Embryonic facial prominence (tissue), 1 donor: ENCODE results near the gene ZMYM2.

ENCODE experiments used
- DNase-seq: peaks from one replicate; pipeline ENCODE4 v3.0.0-alpha.2; 2016; ENCODE audit errors: extremely low spot score

The ZMYM2 gene

DNA sequence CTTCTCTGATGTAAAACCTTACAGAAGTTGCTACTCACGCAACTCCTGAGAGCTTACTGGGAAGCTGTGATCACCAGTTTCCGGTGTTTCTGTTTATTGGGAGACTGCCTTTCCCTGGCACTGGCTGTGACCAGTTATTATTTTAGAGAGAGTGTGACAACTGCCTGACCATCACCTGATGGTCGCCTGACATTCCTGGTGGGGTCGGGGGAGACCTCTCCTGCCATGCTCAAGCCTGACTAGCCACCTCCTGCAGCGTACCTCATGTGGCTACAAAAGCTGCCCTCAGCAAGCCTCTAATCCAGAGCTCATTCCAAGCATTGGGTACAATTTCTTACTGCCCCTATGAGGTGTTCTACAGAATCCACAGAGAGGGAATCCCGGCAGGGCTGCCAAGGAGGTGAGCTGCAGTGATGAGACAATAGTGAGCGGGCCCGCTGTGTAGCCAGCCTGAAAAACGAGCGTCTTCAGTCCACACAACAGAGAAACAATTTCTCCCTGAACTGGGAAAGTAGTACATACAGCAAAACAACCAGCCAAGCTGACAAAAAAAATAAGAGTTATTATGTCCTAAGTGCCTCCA, 173.6 kb downstream of the ZMYM2 start:
- no peak for DNase-seq

DNA sequence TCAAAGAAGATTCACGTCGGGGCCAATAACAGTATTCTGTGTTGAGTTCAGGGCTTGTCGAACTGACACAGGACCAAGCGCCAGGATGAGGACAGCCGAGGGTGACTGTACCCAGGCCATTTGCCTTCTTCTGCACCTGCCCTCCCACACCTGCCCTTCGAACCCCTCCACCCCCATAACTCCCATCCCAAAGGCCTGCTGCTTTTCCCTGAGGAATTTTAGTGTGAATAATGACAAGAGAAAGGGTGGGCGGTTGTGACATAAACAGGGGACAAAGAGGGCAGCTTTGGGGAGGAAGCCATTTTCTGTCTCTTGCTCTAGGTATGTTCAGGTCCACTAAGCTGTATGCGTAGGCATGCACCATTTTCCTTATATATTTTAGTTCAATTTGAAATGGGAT, 176.2 kb downstream of the ZMYM2 start:
- no peak for DNase-seq

DNA sequence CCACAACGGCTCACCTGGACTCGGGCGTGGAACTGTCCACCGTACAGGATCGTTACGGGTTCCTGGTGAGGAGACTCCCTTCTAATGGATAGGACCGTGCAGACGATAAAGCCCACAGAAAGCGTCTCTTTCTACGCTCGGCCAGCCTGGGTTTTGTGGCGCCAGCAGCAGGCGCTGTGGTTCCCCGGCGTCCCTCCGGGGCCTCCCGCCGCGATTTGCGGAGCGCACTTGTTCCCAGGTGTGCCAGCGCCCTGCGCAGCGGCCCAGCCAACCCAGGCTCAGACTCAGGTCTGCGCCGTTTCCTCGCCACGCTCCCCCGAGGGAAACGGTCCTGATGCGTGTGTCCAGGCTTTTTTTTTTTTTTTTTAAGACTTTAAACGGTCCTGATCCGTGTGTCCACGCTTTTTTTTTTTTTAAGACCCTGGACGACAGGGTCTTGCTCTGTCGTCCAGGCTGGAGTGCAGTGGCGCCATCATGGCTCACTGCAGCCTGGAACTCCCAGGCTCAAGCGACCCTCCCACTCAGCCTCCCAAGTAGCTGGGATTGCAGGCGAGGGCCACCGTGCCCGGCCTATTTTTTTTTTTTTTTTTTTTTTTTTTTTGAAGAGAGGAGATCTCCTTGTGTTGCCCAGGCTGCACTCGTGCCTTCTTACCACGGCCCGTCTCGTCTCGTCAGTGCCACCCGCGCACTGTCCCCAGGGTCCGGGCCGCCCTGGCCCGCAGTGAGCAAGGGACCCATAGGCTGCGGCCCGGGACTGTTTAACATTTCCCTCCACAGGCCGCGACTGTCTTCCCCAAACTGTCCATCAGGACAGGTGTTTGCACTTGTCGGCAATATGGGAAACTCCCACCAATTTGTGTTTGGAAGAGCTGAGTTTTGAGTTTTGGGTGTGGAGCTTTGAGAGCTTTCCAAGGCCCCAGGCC, 178.5 kb downstream of the ZMYM2 start:
- DNase-seq, result no peak

- no peak for DNase-seq
Observed at GRCh38 chr13:20137875-20138274, 179.3 kb downstream of the ZMYM2 start.

GRCh38 chr13:20140487-20140886, 182.0 kb downstream of the ZMYM2 start:
- DNase-seq, result no peak
